ENCODE data around the gene RPS6KB2. TPM values are rescaled to one million over a fixed set of nuclear protein-coding genes. Genes with fewer than 3 reads are reported as not detected.

Gene RPS6KB2
- total and polyA plus RNA-seq, 9 of the 15 experiments (the other 6 are each of a cell fraction or from before 2014, with no cell fraction given), result 0.42 to 122 (median 82.6) TPM

- TF ChIP-seq, protein P1, sequence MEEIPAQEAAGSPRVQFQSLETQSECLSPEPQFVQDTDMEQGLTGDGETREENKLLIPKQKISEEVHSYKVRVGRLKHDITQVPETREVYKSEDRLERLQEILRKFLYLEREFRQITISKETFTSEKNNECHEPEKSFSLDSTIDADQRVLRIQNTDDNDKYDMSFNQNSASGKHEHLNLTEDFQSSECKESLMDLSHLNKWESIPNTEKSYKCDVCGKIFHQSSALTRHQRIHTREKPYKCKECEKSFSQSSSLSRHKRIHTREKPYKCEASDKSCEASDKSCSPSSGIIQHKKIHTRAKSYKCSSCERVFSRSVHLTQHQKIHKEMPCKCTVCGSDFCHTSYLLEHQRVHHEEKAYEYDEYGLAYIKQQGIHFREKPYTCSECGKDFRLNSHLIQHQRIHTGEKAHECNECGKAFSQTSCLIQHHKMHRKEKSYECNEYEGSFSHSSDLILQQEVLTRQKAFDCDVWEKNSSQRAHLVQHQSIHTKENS (CRISPR knock-in tag; IDR thresholded peaks at IDR 0.05), result no peak
- no peak for TF ChIP-seq CGGBP1 (CRISPR knock-in tag; IDR thresholded peaks at IDR 0.05)
These were observed 21.2 kb upstream of the RPS6KB2 start (continued) for GRCh38 chr11:67406969-67407687.

DNA sequence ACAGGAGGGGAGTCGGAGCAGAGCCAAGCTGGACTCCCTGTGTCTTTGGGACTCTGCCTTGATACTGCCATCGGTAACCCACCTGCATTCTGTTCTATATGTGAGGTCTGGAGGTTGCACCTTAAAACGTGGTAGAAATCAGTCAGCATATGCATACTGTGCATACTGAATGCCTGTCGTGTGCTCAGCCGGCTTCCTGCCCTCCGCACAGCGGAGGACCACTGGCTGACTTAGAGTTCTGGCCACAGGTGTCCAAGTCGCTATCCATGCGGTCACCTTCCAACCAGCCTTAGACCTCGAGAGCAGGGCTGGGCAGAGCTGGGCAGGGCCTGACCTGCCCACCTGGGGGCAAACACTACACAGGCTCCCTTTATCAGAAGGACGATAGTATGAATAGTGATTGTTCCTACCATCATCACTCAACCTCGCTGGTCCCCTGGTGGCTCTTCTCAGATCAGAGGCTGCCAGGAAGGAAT is 20.6 kb upstream of the RPS6KB2 start:
- intact Hi-C loops (cut with micrococcal nuclease), result no loop called here
- H2AFZ ChIP-seq (ENCODE audit: low read depth, low read length), result no peak overlapping the region
- WGBS (ENCODE audit: insufficient coverage, low coverage, missing lambda C conversion rate), result 39% methylated on average over 8 of the region's 12 CpGs
- TF ChIP-seq CAMTA2 (CRISPR knock-in tag; conservative IDR thresholded peaks at IDR 0.05) (no peak), ZKSCAN8 (CRISPR knock-in tag; IDR thresholded peaks at IDR 0.05) (no peak), ZNF41 (CRISPR knock-in tag; conservative IDR thresholded peaks at IDR 0.05) (no peak), TAF15 (IDR thresholded peaks at IDR 0.05; ENCODE audit: low read depth, low read length) (no peak), IRF2 (CRISPR knock-in tag; IDR thresholded peaks at IDR 0.05) (no peak), YY1 (IDR thresholded peaks at IDR 0.05; ENCODE audit: borderline replicate concordance in 1 of 3, control insufficient read depth in 1 of 3, extremely low read depth in 1 of 3, insufficient read depth in 3 of 3, insufficient read length in 1 of 3, insufficient replicate concordance in 2 of 3, low read depth in 1 of 3, low read length in 2 of 3) (no peak), RUNX1 (IDR thresholded peaks at IDR 0.05; ENCODE audit: low read depth) (no peak), ZNF436 (CRISPR knock-in tag; IDR thresholded peaks at IDR 0.05) (no peak), CTBP1 (IDR thresholded peaks at IDR 0.05; ENCODE audit: borderline replicate concordance) (no peak), LARP7 (IDR thresholded peaks at IDR 0.05) (no peak), TCF3 (CRISPR knock-in tag; IDR thresholded peaks at IDR 0.05) (no peak), HMGN3 (IDR thresholded peaks at IDR 0.05; ENCODE audit: borderline replicate concordance, extremely low read depth, insufficient read length, low read depth, low read length) (no peak), ZNF589 (CRISPR knock-in tag; IDR thresholded peaks at IDR 0.05; ENCODE audit: low read depth) (no peak)
- TF ChIP-seq, protein P2, sequence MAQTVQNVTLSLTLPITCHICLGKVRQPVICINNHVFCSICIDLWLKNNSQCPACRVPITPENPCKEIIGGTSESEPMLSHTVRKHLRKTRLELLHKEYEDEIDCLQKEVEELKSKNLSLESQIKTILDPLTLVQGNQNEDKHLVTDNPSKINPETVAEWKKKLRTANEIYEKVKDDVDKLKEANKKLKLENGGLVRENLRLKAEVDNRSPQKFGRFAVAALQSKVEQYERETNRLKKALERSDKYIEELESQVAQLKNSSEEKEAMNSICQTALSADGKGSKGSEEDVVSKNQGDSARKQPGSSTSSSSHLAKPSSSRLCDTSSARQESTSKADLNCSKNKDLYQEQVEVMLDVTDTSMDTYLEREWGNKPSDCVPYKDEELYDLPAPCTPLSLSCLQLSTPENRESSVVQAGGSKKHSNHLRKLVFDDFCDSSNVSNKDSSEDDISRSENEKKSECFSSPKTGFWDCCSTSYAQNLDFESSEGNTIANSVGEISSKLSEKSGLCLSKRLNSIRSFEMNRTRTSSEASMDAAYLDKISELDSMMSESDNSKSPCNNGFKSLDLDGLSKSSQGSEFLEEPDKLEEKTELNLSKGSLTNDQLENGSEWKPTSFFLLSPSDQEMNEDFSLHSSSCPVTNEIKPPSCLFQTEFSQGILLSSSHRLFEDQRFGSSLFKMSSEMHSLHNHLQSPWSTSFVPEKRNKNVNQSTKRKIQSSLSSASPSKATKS (CRISPR knock-in tag; IDR thresholded peaks at IDR 0.05), result no peak

More for the DNA sequence above, 20.6 kb upstream of the RPS6KB2 start:
- no peaks in the 10 kb centered on the region for H3K36me3 ChIP-seq (ENCODE audit: control insufficient read depth, insufficient read depth, low read length)
- no peak overlapping the region for H3K27ac ChIP-seq (ENCODE audit: extremely low read depth, low read depth, low read length)
- ATAC-seq (no peak), FAIRE-seq (no peak), DNase-seq (ENCODE audit: extremely low read depth in 1 of 4, low spot score in 3 of 4) (no peak)
- H3K79me2 ChIP-seq (ENCODE audit: control insufficient read depth, insufficient read depth, low read length), result no peaks in the 10 kb centered on the region
- BruUV-seq (replicated peaks), result no TSS peak
- H3K27me3 ChIP-seq (ENCODE audit: control insufficient read depth in 2 of 2, insufficient read depth in 2 of 2, low read length in 2 of 2), result no peaks in the 10 kb centered on the region
- H4K20me1 ChIP-seq (replicated peaks; ENCODE audit: control insufficient read depth, insufficient read depth, low read length), result no peaks in the 10 kb centered on the region
- no peak overlapping the region for H3K4me2 ChIP-seq (ENCODE audit: insufficient read depth, low read length)
- H3K9me1 ChIP-seq (ENCODE audit: control insufficient read depth, insufficient read depth, low read length), result no peaks in the 10 kb centered on the region
- peaks cover 15 to 78% of the 10 kb centered on the region in 2 experiments for H3K4me1 ChIP-seq (replicated peaks in 1 of 2; ENCODE audit: control insufficient read depth in 2 of 2, insufficient read depth in 2 of 2, low read length in 2 of 2)
- in situ Hi-C loops (cut with MboI), result no loop called here
- ChIA-PET POLR2A (interaction anchor here (0.6 to 1.6 kb wide), 6 partner anchors 9 to 120 kb away, joined by 3 to 7 read pairs (median 4); no protein-coding TSS in a partner anchor), CTCF (ENCODE audit: low intra/inter-chr PET ratio) (interaction anchor here (0.6 kb wide), 1 partner anchor 9 kb away, joined by 3 read pairs; no protein-coding TSS in a partner anchor)
- peak overlapping the region in 1 of 2 experiments; percentile 79; a peak in 2 of 4 replicates for H3K9ac ChIP-seq (ENCODE audit: insufficient read depth in 1 of 2, low read depth in 2 of 2, low read length in 2 of 2)
- no peak overlapping the region for H3K4me3 ChIP-seq
- no peaks in the 10 kb centered on the region for H3K9me3 ChIP-seq (replicated peaks; ENCODE audit: control insufficient read depth, insufficient read depth, low read depth, low read length)

Data from K562 (cell line).